Neural progenitor cell (in vitro differentiated cells): ENCODE data around the gene GRIK1. TPM values are rescaled to one million over a fixed set of nuclear protein-coding genes. Genes with fewer than 3 reads are reported as not detected.

Source experiments
- DNase-seq: peaks from one replicate; pipeline ENCODE4 v3.0.0-alpha.2; 2016; ENCODE audit warnings: low spot score
- H2AFZ ChIP-seq: fragments of 200-600 bp; sonication (generic); replicated peaks from 2 replicates; pipeline ENCODE4 v1.6.1; 2016; ENCODE audit warnings: antibody characterized with exemption
- H3F3A ChIP-seq: fragments of 200-600 bp; sonication (generic); 2 replicates; pipeline ENCODE4 v1.6.1; 2016; ENCODE audit warnings: antibody characterized with exemption, low read depth
- H3K27ac ChIP-seq: fragments of 200-600 bp; sonication (generic); 2 replicates; pipeline ENCODE4 v1.5.1; 2016; ENCODE audit warnings: mild to moderate bottlenecking
- H3K27me3 ChIP-seq: fragments of 200-600 bp; sonication (generic); 2 replicates; pipeline ENCODE4 v1.6.1; 2016; ENCODE audit warnings: mild to moderate bottlenecking, moderate library complexity
- H3K36me3 ChIP-seq: fragments of 200-600 bp; sonication (generic); 2 replicates; pipeline ENCODE4 v1.5.1; 2016
- H3K4me1 ChIP-seq: fragments of 200-600 bp; sonication (generic); 2 replicates; pipeline ENCODE4 v1.6.1; 2016; ENCODE audit warnings: mixed run types
- H3K4me2 ChIP-seq: fragments of 200-600 bp; sonication (generic); 2 replicates; pipeline ENCODE4 v1.6.1; 2016
- H3K4me3 ChIP-seq: fragments of 200-600 bp; sonication (generic); 2 replicates; pipeline ENCODE4 v1.5.1; 2016
- H3K79me2 ChIP-seq: fragments of 200-600 bp; sonication (generic); 2 replicates; pipeline ENCODE4 v1.6.1; 2016; ENCODE audit warnings: low read depth
- H3K9ac ChIP-seq: fragments of 200-600 bp; sonication (generic); 2 replicates; pipeline ENCODE4 v1.6.1; 2016
- H3K9me3 ChIP-seq: fragments of 200-600 bp; sonication (generic); 2 replicates; pipeline ENCODE4 v1.5.1; 2016; ENCODE audit warnings: low read depth
- H4K20me1 ChIP-seq: fragments of 200-600 bp; sonication (generic); 2 replicates; pipeline ENCODE4 v1.6.1; 2016; ENCODE audit warnings: low read depth
- H3K27ac Mint-ChIP-seq: 3 replicates; pipeline ENCODE4 v1.8.0; 2021; ENCODE audit warnings: mixed read lengths
- H3K27me3 Mint-ChIP-seq: 2 replicates; pipeline ENCODE4 v1.8.0; 2022; ENCODE audit warnings: low read depth, mild to moderate bottlenecking, inconsistent platforms, moderate library complexity, mixed read lengths; ENCODE audit not compliant: insufficient read depth
- H3K36me3 Mint-ChIP-seq: 3 replicates; pipeline ENCODE4 v1.8.0; 2021; ENCODE audit warnings: mixed read lengths
- H3K4me1 Mint-ChIP-seq: 3 replicates; pipeline ENCODE4 v1.8.0; 2021; ENCODE audit warnings: mixed read lengths
- H3K4me3 Mint-ChIP-seq: 3 replicates; pipeline ENCODE4 v1.8.0; 2021; ENCODE audit warnings: mild to moderate bottlenecking, moderate library complexity, mixed read lengths
- H3K9me3 Mint-ChIP-seq: 3 replicates; pipeline ENCODE4 v1.8.0; 2020; ENCODE audit warnings: mixed read lengths
- EZH2 ChIP-seq: fragments of 200-600 bp; sonication (generic); IDR thresholded peaks from 2 replicates; pipeline ENCODE4 v1.6.1; 2017; ENCODE audit warnings: antibody characterized with exemption, mild to moderate bottlenecking, moderate library complexity
- EZH2phosphoT487 ChIP-seq: fragments of 200-600 bp; sonication (generic); IDR thresholded peaks from 2 replicates; pipeline ENCODE4 v1.6.1; 2017; ENCODE audit warnings: antibody characterized with exemption
- total RNA-seq: library from RNA; depleted of rRNA; stranded (reverse); fragments of >200 nt; gene quantifications from 2 replicates; pipeline ENCODE4 v1.2.3, GENCODE V29; 2015; ENCODE audit warnings: low replicate concordance
- TF ChIP-seq, protein P1 (sequence below): fragments of 200-600 bp; sonication (generic); IDR thresholded peaks from 2 replicates; pipeline ENCODE4 v1.5.1; 2017; ENCODE audit warnings: antibody characterized with exemption, mild to moderate bottlenecking

GRIK1 gene
- total RNA-seq, 1 donor from 2014 or later, result 1.6 TPM

DNA sequence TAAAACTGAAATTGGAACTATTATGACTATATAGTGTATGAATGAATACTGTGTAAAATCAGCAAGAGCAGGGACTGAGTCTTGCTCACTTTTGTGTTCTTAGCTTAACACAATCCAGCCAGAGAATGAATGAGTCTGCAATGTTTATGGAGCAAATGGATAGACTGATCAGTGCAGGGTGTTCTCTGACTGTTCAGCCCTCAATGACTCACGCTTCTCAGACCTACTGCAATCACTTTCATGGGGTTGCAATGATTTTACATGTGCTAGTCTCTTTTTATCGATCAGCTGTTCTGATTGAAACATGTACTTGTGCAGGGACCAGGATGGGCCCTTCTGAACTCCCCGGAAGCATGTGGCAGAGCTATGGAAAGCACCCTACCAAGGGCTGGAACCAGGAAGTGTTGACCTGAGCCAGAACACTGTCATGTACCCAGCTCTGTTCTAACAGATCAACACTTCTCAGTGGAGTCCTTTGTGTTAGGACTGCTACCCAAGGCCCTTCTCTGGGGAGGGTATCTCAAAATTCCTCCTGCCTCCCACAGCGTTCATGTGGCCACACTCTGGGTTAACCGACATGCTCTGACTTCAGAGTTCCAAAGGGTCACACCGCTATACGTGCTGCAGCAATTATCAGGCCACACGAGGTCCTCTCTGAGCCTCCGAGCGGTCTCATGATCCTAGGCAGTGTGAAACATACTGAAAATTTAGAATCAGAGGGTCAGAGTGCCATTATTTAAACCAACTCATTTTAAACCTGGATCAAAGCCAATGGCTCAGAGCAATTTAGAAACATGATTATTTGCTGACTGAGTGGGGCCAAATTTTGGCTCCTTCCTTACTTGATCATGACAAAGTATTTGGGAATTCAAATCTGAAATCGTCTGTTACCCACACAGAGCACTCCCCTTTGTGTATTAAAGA, 35.2 kb downstream of the GRIK1 start:
- peak overlapping the region; percentile 50 for H2AFZ ChIP-seq
- H3K27me3 ChIP-seq, result no peaks in the 10 kb centered on the region
- peaks cover 22% of the 10 kb centered on the region for H3K9me3 Mint-ChIP-seq
- no peaks in the 10 kb centered on the region for H3K27me3 Mint-ChIP-seq
- H3K79me2 ChIP-seq, result no peaks in the 10 kb centered on the region
- no peak overlapping the region for H3K9ac ChIP-seq
- no peaks in the 10 kb centered on the region for H3K4me1 Mint-ChIP-seq
- H3F3A ChIP-seq, result no peaks in the 10 kb centered on the region
- no peaks in the 10 kb centered on the region for H3K36me3 ChIP-seq
- no peak overlapping the region for H3K4me2 ChIP-seq
- no peaks in the 10 kb centered on the region for H4K20me1 ChIP-seq
- no peaks in the 10 kb centered on the region for H3K9me3 ChIP-seq
- peaks cover 12% of the 10 kb centered on the region for H3K36me3 Mint-ChIP-seq
- DNase-seq, result no peak
- no peaks in the 10 kb centered on the region for H3K4me1 ChIP-seq
- no peak overlapping the region for H3K4me3 Mint-ChIP-seq
- H3K4me3 ChIP-seq, result no peak overlapping the region
- no peak overlapping the region for H3K27ac ChIP-seq
- no peak for TF ChIP-seq EZH2phosphoT487
- TF ChIP-seq EZH2, result no peak
- TF ChIP-seq, protein P1, sequence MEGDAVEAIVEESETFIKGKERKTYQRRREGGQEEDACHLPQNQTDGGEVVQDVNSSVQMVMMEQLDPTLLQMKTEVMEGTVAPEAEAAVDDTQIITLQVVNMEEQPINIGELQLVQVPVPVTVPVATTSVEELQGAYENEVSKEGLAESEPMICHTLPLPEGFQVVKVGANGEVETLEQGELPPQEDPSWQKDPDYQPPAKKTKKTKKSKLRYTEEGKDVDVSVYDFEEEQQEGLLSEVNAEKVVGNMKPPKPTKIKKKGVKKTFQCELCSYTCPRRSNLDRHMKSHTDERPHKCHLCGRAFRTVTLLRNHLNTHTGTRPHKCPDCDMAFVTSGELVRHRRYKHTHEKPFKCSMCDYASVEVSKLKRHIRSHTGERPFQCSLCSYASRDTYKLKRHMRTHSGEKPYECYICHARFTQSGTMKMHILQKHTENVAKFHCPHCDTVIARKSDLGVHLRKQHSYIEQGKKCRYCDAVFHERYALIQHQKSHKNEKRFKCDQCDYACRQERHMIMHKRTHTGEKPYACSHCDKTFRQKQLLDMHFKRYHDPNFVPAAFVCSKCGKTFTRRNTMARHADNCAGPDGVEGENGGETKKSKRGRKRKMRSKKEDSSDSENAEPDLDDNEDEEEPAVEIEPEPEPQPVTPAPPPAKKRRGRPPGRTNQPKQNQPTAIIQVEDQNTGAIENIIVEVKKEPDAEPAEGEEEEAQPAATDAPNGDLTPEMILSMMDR, result no peak
- no peak overlapping the region for H3K27ac Mint-ChIP-seq

- no peak overlapping the region for H3K4me3 ChIP-seq
- no peak overlapping the region for H3K9ac ChIP-seq
- Mint-ChIP-seq H3K4me1 (no peaks in the 10 kb centered on the region), H3K27me3 (no peaks in the 10 kb centered on the region), H3K27ac (no peak overlapping the region), H3K9me3 (peaks cover 5% of the 10 kb centered on the region), H3K4me3 (no peak overlapping the region), H3K36me3 (no peaks in the 10 kb centered on the region)
- no peak overlapping the region for H3K27ac ChIP-seq
- no peaks in the 10 kb centered on the region for H4K20me1 ChIP-seq
- no peaks in the 10 kb centered on the region for H3K36me3 ChIP-seq
- TF ChIP-seq, protein P1, result no peak
- TF ChIP-seq EZH2 (no peak), EZH2phosphoT487 (no peak)
- no peaks in the 10 kb centered on the region for H3K9me3 ChIP-seq
- no peaks in the 10 kb centered on the region for H3K79me2 ChIP-seq
- H3K27me3 ChIP-seq, result no peaks in the 10 kb centered on the region
- H2AFZ ChIP-seq, result no peak overlapping the region
- H3K4me2 ChIP-seq, result no peak overlapping the region
- H3K4me1 ChIP-seq, result no peaks in the 10 kb centered on the region
- H3F3A ChIP-seq, result no peaks in the 10 kb centered on the region
- DNase-seq, result no peak
Observed at GRCh38 chr21:29896884-29897283, 42.9 kb downstream of the GRIK1 start.

DNA sequence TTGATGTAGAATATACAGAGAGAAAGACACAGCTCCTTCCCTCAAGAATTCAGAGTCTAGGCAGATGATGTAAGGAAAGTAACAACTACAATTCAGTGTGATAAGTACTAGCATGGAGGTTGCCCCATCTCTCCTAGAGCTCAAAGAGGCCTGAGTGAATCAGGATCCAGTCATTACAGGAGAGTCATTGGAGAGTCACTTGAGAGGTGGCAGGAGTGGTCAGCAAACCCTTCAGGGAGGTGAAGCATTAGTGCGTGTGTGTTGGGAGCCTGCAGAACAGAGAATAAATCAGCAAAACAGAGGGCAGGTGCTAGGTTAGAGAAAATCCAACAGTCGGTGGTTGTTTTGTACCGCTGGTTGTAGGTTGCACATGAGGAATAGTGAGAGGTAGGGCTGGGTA, 46.1 kb downstream of the GRIK1 start:
- H3K27me3 Mint-ChIP-seq, result no peaks in the 10 kb centered on the region
- Histone ChIP-seq H3K27me3 (no peaks in the 10 kb centered on the region), H4K20me1 (no peaks in the 10 kb centered on the region)

More for the DNA sequence above, 46.1 kb downstream of the GRIK1 start:
- H2AFZ ChIP-seq, result no peak overlapping the region
- Mint-ChIP-seq H3K36me3 (no peaks in the 10 kb centered on the region), H3K27ac (no peak overlapping the region), H3K9me3 (no peaks in the 10 kb centered on the region), H3K4me3 (no peak overlapping the region), H3K4me1 (no peaks in the 10 kb centered on the region)
- H3K4me2 ChIP-seq, result no peak overlapping the region
- H3K4me3 ChIP-seq, result no peak overlapping the region
- H3F3A ChIP-seq, result no peaks in the 10 kb centered on the region
- H3K9me3 ChIP-seq, result no peaks in the 10 kb centered on the region
- no peaks in the 10 kb centered on the region for H3K79me2 ChIP-seq
- H3K36me3 ChIP-seq, result no peaks in the 10 kb centered on the region
- no peak for DNase-seq
- TF ChIP-seq EZH2phosphoT487, result no peak
- no peak for TF ChIP-seq EZH2
- TF ChIP-seq, protein P1, result no peak
- no peaks in the 10 kb centered on the region for H3K4me1 ChIP-seq
- H3K27ac ChIP-seq, result no peak overlapping the region
- H3K9ac ChIP-seq, result no peak overlapping the region
